ENCODE data around the gene ALKBH1. TPM values are rescaled to one million over a fixed set of nuclear protein-coding genes. Genes with fewer than 3 reads are reported as not detected.
"Not testable (repeated sequence)": the region's sequence is repeated elsewhere in the genome, so short reads cannot be mapped to it uniquely, and the experiment has no call there.

Gene ALKBH1
- total and polyA plus RNA-seq, 3 experiments from 2014 or later: 8.8 to 19.4 (median 18.6) TPM

- H3K4me3 Mint-ChIP-seq; H3K4me1 ChIP-seq (ENCODE audit: insufficient read depth, low read length); H3K27me3 Mint-ChIP-seq; DNase-seq; H3K36me3 Mint-ChIP-seq; H3K9me3 ChIP-seq (ENCODE audit: low read length); CTCF ChIA-PET; H3K27me3 ChIP-seq (ENCODE audit: insufficient read depth, low read length, poor library complexity, severe bottlenecking); H3K27ac ChIP-seq (ENCODE audit: low read depth, low read length); H3K27ac Mint-ChIP-seq; POLR2A ChIA-PET; H3K9me3 Mint-ChIP-seq; H3K4me3 ChIP-seq (ENCODE audit: low read length); H3K36me3 ChIP-seq (ENCODE audit: insufficient read depth, low read length); H3K4me1 Mint-ChIP-seq: not testable (repeated sequence)
Observed at GRCh38 chr14:77661562-77661961, 46.3 kb downstream of the ALKBH1 start.

- no peak for DNase-seq
- Mint-ChIP-seq H3K4me3 (no peak overlapping the region), H3K4me1 (no peaks in the 10 kb centered on the region), H3K27me3 (no peaks in the 10 kb centered on the region), H3K27ac (no peak overlapping the region), H3K9me3 (no peaks in the 10 kb centered on the region), H3K36me3 (no peaks in the 10 kb centered on the region)
- H3K9me3 ChIP-seq (ENCODE audit: low read length): no peaks in the 10 kb centered on the region
- no peak overlapping the region for H3K27ac ChIP-seq (ENCODE audit: low read depth, low read length)
- CTCF ChIA-PET: no interaction called here
- H3K27me3 ChIP-seq (ENCODE audit: insufficient read depth, low read length, poor library complexity, severe bottlenecking): no peaks in the 10 kb centered on the region
- POLR2A ChIA-PET: no interaction called here
- H3K4me3 ChIP-seq (ENCODE audit: low read length): no peak overlapping the region
- no peaks in the 10 kb centered on the region for H3K36me3 ChIP-seq (ENCODE audit: insufficient read depth, low read length)
- H3K4me1 ChIP-seq (ENCODE audit: insufficient read depth, low read length): no peaks in the 10 kb centered on the region
Observed at GRCh38 chr14:77660754-77661153, 47.1 kb downstream of the ALKBH1 start.

- DNase-seq: no peak
- Histone ChIP-seq H3K27me3 (ENCODE audit: insufficient read depth, low read length, poor library complexity, severe bottlenecking) (no peaks in the 10 kb centered on the region), H3K36me3 (ENCODE audit: insufficient read depth, low read length) (no peaks in the 10 kb centered on the region), H3K27ac (ENCODE audit: low read depth, low read length) (no peak overlapping the region), H3K4me3 (ENCODE audit: low read length) (no peak overlapping the region), H3K9me3 (ENCODE audit: low read length) (no peaks in the 10 kb centered on the region), H3K4me1 (ENCODE audit: insufficient read depth, low read length) (no peaks in the 10 kb centered on the region)
- Mint-ChIP-seq H3K36me3 (peaks cover 0 to 1% (median 0%) of the 10 kb centered on the region in 3 donors), H3K27me3 (no peaks in the 10 kb centered on the region), H3K4me1 (no peaks in the 10 kb centered on the region), H3K4me3 (no peak overlapping the region), H3K27ac (no peak overlapping the region), H3K9me3 (no peaks in the 10 kb centered on the region)
- ChIA-PET CTCF (no interaction called here), POLR2A (no interaction called here)
Observed at GRCh38 chr14:77659831-77660230, 48.0 kb downstream of the ALKBH1 start.

- H3K4me3 Mint-ChIP-seq: no peak overlapping the region
- Histone ChIP-seq H3K4me1 (ENCODE audit: insufficient read depth, low read length) (no peaks in the 10 kb centered on the region), H3K4me3 (ENCODE audit: low read length) (no peak overlapping the region), H3K36me3 (ENCODE audit: insufficient read depth, low read length) (no peaks in the 10 kb centered on the region), H3K27ac (ENCODE audit: low read depth, low read length) (no peak overlapping the region), H3K27me3 (ENCODE audit: insufficient read depth, low read length, poor library complexity, severe bottlenecking) (no peaks in the 10 kb centered on the region), H3K9me3 (ENCODE audit: low read length) (no peaks in the 10 kb centered on the region)
- peak overlapping the region in 1 of 8 donors; percentile 52 for H3K27ac Mint-ChIP-seq
- peaks cover 0 to 1% (median 0%) of the 10 kb centered on the region in 3 donors for H3K36me3 Mint-ChIP-seq
- no peaks in the 10 kb centered on the region for H3K27me3 Mint-ChIP-seq
- H3K4me1 Mint-ChIP-seq: no peaks in the 10 kb centered on the region
- POLR2A ChIA-PET: no interaction called here
- DNase-seq: no peak
- H3K9me3 Mint-ChIP-seq: no peaks in the 10 kb centered on the region
- CTCF ChIA-PET: no interaction called here
Observed at GRCh38 chr14:77657280-77657679, 50.5 kb downstream of the ALKBH1 start.

GRCh38 chr14:77654001-77654441, 53.8 kb downstream of the ALKBH1 start:
- Histone ChIP-seq H3K27ac (ENCODE audit: low read depth, low read length) (no peak overlapping the region), H3K9me3 (ENCODE audit: low read length) (no peaks in the 10 kb centered on the region), H3K27me3 (ENCODE audit: insufficient read depth, low read length, poor library complexity, severe bottlenecking) (no peaks in the 10 kb centered on the region), H3K4me1 (ENCODE audit: insufficient read depth, low read length) (no peaks in the 10 kb centered on the region), H3K4me3 (ENCODE audit: low read length) (no peak overlapping the region), H3K36me3 (ENCODE audit: insufficient read depth, low read length) (no peaks in the 10 kb centered on the region)
- POLR2A ChIA-PET: interaction anchor here (0.6 kb wide), 1 partner anchor 13 kb away, joined by 3 read pairs; no protein-coding TSS in a partner anchor
- DNase-seq: no peak
- CTCF ChIA-PET: no interaction called here
- Mint-ChIP-seq H3K9me3 (no peaks in the 10 kb centered on the region), H3K4me3 (no peak overlapping the region), H3K36me3 (peaks cover 0 to 1% (median 0%) of the 10 kb centered on the region in 3 donors), H3K27me3 (peaks cover 0 to 1% of the 10 kb centered on the region in 2 donors), H3K4me1 (peaks cover 0 to 4% (median 0%) of the 10 kb centered on the region in 3 donors), H3K27ac (no peak overlapping the region)

GRCh38 chr14:77649326-77649725, 58.5 kb downstream of the ALKBH1 start:
- no peak for DNase-seq
- Histone ChIP-seq H3K4me3 (ENCODE audit: low read length) (no peak overlapping the region), H3K9me3 (ENCODE audit: low read length) (no peaks in the 10 kb centered on the region), H3K36me3 (ENCODE audit: insufficient read depth, low read length) (no peaks in the 10 kb centered on the region), H3K27me3 (ENCODE audit: insufficient read depth, low read length, poor library complexity, severe bottlenecking) (no peaks in the 10 kb centered on the region), H3K4me1 (ENCODE audit: insufficient read depth, low read length) (no peaks in the 10 kb centered on the region), H3K27ac (ENCODE audit: low read depth, low read length) (no peak overlapping the region)
- Mint-ChIP-seq H3K36me3 (peaks cover 0 to 3% (median 0%) of the 10 kb centered on the region in 3 donors), H3K9me3 (no peaks in the 10 kb centered on the region), H3K4me3 (no peak overlapping the region), H3K27me3 (peaks cover 0 to 4% of the 10 kb centered on the region in 2 donors), H3K27ac (no peak overlapping the region), H3K4me1 (peaks cover 0 to 4% (median 0%) of the 10 kb centered on the region in 3 donors)
- CTCF ChIA-PET: no interaction called here
- POLR2A ChIA-PET: interaction anchor here (0.6 kb wide), 1 partner anchor 9 kb away, joined by 7 read pairs; no protein-coding TSS in a partner anchor

GRCh38 chr14:77648520-77649200, 59.2 kb downstream of the ALKBH1 start:
- Mint-ChIP-seq H3K27ac (peak overlapping the region in 1 of 8 donors; percentile 24), H3K27me3 (peaks cover 0 to 4% of the 10 kb centered on the region in 2 donors), H3K4me3 (no peak overlapping the region), H3K36me3 (peaks cover 0 to 3% (median 0%) of the 10 kb centered on the region in 3 donors), H3K4me1 (peaks cover 0 to 4% (median 0%) of the 10 kb centered on the region in 3 donors), H3K9me3 (no peaks in the 10 kb centered on the region)
- Histone ChIP-seq H3K27me3 (ENCODE audit: insufficient read depth, low read length, poor library complexity, severe bottlenecking) (no peaks in the 10 kb centered on the region), H3K9me3 (ENCODE audit: low read length) (no peaks in the 10 kb centered on the region), H3K27ac (ENCODE audit: low read depth, low read length) (no peak overlapping the region), H3K4me1 (ENCODE audit: insufficient read depth, low read length) (no peaks in the 10 kb centered on the region), H3K4me3 (ENCODE audit: low read length) (no peak overlapping the region), H3K36me3 (ENCODE audit: insufficient read depth, low read length) (no peaks in the 10 kb centered on the region)
- POLR2A ChIA-PET: no interaction called here
- CTCF ChIA-PET: no interaction called here
- no peak for DNase-seq

- H3K4me1 ChIP-seq (ENCODE audit: insufficient read depth, low read length): no peaks in the 10 kb centered on the region
- DNase-seq: no peak
- Mint-ChIP-seq H3K27me3 (peaks cover 0 to 4% of the 10 kb centered on the region in 2 donors), H3K4me3 (no peak overlapping the region), H3K36me3 (peaks cover 0 to 3% (median 0%) of the 10 kb centered on the region in 3 donors), H3K4me1 (peaks cover 0 to 4% (median 0%) of the 10 kb centered on the region in 3 donors), H3K9me3 (no peaks in the 10 kb centered on the region), H3K27ac (no peak overlapping the region)
- H3K27me3 ChIP-seq (ENCODE audit: insufficient read depth, low read length, poor library complexity, severe bottlenecking): no peaks in the 10 kb centered on the region
- H3K9me3 ChIP-seq (ENCODE audit: low read length): no peaks in the 10 kb centered on the region
- no peak overlapping the region for H3K27ac ChIP-seq (ENCODE audit: low read depth, low read length)
- no peak overlapping the region for H3K4me3 ChIP-seq (ENCODE audit: low read length)
- ChIA-PET CTCF (interaction anchor here (1.1 kb wide), 1 partner anchor 8 kb away, joined by 3 read pairs; no protein-coding TSS in a partner anchor), POLR2A (no interaction called here)
- H3K36me3 ChIP-seq (ENCODE audit: insufficient read depth, low read length): no peaks in the 10 kb centered on the region
Observed at GRCh38 chr14:77647853-77648252, 60.0 kb downstream of the ALKBH1 start.
